GM18951 (cell line): Measurements from ENCODE around the gene SLC25A51.

ENCODE experiments used
- POLR2A ChIP-seq: IDR thresholded peaks from 4 replicates; pipeline ENCODE4 v1.6.1; 2011; ENCODE audit warnings: mild to moderate bottlenecking; ENCODE audit not compliant: insufficient read length, insufficient read depth; ENCODE audit errors: extremely low read depth
- in situ Hi-C: fragments of 300-500 bp; cut with MboI; formaldehyde crosslinking; loops from one replicate; pipeline ENCODE4 v1.12.0; 2022; ENCODE audit warnings: low sequenced_read_pairs, mixed read lengths, inconsistent platforms; ENCODE audit not compliant: unreplicated experiment

The SLC25A51 gene

DNA sequence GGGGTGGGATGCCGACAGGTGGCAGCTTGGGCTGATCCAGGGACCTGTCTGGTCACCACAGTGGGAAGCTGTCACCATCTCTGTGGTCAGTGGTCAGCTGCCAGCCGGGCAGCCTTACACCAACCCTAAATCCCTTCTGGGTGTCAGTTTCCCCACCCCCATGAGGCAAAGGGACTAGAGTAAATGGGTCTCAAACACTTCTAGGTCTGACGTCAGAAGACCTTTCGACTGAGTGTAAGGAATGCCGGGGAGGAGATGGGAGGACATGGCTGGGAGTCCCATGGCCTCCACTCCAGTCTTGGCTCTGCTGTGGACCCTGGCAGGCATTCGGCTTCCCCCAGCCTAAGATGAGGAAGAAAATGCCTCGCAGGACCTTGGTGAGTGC lies 40.3 kb upstream of the SLC25A51 start:
- TF ChIP-seq POLR2A, result no peak
- in situ Hi-C loops, result no loop called here

GRCh38 chr9:37943345-37944265 lies 39.7 kb upstream of the SLC25A51 start:
- no peak for TF ChIP-seq POLR2A
- in situ Hi-C loops, result no loop called here

GRCh38 chr9:37942621-37943344 lies 38.9 kb upstream of the SLC25A51 start:
- TF ChIP-seq POLR2A, result no peak

DNA sequence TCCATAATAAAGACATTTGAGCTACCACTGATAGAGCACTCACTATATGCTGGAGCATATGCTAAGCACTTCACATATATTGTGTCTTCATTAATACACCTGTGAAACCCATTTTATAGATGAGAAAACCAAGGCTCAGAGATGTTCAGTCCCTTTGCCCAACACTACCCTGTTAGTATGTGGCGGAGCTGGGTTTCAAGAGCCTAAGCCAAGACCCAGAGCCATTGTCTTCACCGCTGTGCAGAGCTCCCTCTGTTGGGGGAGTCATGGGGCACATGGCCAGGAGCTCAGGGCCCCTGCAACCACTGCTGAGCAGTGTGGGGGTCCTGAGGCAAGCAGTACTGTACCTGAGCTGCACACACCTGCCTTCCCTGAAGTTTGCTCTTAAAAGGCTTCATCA lies 37.3 kb upstream of the SLC25A51 start:
- in situ Hi-C loops, result no loop called here
- TF ChIP-seq POLR2A, result no peak

More at GRCh38 chr9:37942621-37943344, 38.9 kb upstream of the SLC25A51 start:
- in situ Hi-C loops, result no loop called here

DNA sequence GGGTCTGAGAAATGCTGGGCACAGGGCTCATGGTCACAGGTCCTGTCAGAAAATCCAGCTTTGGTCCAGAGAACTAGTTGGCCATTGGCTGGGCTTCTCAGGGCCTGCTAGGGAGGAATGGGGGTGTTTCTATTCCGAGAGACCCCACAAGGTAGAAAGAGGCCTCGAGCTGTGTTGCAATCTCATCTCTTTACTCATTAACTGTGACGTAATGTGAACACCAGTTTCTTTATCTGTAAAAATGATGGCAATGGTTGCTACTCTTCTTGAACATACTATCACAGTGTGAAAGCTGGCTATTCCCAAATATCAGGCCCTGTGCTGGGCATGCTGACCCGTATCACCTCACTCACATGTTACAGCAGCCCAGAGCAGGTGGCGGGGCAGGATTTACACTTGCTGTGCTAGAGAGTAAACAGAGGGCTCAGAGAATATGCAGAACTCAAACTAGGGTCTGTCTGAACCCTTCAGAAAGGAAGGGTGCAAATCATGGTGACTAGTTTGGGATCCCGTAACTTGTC lies 35.7 kb upstream of the SLC25A51 start:
- no peak for TF ChIP-seq POLR2A
- in situ Hi-C loops, result no loop called here

DNA sequence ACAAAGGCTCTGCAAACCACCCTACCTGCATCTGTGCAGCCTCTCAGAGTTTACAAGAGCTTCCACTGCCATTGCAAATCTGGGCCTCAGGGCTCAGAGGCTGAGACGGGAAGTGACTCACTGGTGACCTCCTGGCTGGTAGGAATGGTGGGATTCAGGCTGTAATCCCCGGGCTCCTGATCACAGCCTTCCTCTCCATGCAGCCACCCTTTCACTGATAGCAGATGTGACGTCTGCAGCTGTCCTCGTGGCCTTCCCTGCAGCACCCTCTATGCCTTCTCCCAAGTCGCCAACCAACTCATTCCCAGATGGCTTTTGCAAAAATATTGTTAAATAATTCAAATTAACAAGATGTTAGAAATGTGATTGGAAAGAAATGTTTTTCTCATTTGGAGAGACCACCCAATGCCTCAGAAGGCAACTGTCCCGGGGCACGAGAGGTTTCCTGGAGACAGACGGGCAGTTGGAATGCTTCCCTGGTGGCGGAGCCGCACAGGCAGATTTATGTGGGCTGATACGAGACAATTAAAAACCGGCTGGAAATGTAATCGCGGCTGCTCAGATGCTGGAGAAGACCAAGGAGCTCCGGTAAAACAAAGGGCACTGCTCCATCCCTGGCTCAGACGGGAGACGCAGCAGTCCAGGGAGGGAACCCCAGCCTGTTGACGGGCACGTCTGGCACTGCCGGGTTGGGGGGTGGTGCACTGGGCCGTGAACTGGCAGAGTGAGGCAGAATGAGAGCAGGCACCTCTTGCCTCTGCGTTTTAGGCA lies 34.4 kb upstream of the SLC25A51 start:
- no peak for TF ChIP-seq POLR2A
- in situ Hi-C loops, result no loop called here

GRCh38 chr9:37937366-37937765 lies 33.4 kb upstream of the SLC25A51 start:
- no peak for TF ChIP-seq POLR2A
- in situ Hi-C loops, result no loop called here

- TF ChIP-seq POLR2A, result no peak
- in situ Hi-C loops, result no loop called here
These were observed 33.0 kb upstream of the SLC25A51 start for GRCh38 chr9:37936965-37937364.

DNA sequence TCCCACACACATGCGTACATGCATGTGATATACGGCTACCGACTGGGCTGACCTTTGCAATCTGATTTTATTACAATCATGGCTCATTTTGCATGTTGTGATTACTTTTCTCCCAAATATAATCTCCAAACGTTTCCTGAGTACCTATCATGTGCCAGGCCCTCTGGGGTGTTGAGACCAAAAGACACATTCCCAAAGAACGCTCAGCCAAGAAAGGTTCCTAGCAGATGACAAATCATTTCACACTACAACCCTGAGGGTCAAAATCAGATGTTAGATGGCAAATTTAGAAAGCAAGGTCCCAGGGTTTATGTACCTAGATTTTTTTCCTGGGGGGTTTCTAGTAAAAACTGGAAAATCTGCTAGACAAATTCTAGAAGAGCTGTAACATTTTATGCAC lies 32.4 kb upstream of the SLC25A51 start:
- in situ Hi-C loops, result no loop called here
- no peak for TF ChIP-seq POLR2A

- in situ Hi-C loops, result no loop called here
- no peak for TF ChIP-seq POLR2A
These were observed 31.2 kb upstream of the SLC25A51 start for GRCh38 chr9:37935096-37935495.

GRCh38 chr9:37931592-37931991 lies 27.7 kb upstream of the SLC25A51 start:
- no peak for TF ChIP-seq POLR2A
- in situ Hi-C loops, result no loop called here

- in situ Hi-C loops, result no loop called here
- no peak for TF ChIP-seq POLR2A
These were observed 25.5 kb upstream of the SLC25A51 start for GRCh38 chr9:37929441-37929895.

GRCh38 chr9:37928552-37929430 lies 24.9 kb upstream of the SLC25A51 start:
- no peak for TF ChIP-seq POLR2A
- in situ Hi-C loops, result no loop called here
